Activated CD8-positive, alpha-beta memory T cell treated with anti-CD3 and anti-CD28 coated beads, Interleukin-2, amount 50 U/mL, for 24 hours (primary cell): ENCODE data around the gene HS3ST1.

Experiments used
- DNase-seq: peaks from one replicate; pipeline ENCODE4 v3.0.0-alpha.2; 2020; ENCODE audit errors: extremely low read depth

The HS3ST1 gene

GRCh38 chr4:11431111-11431510, 2.4 kb upstream of the HS3ST1 start:
- DNase-seq: no peak

- no peak for DNase-seq
Measured at GRCh38 chr4:11430536-11430935, 1.8 kb upstream of the HS3ST1 start.

- no peak for DNase-seq
Measured at GRCh38 chr4:11429699-11430045, 978 bp upstream of the HS3ST1 start.

GRCh38 chr4:11428899-11429698, 405 bp upstream of the HS3ST1 start:
- DNase-seq: no peak

- no peak for DNase-seq
Measured at GRCh38 chr4:11427121-11427996, 1.3 kb downstream of the HS3ST1 start.

GRCh38 chr4:11426731-11427120, 2.0 kb downstream of the HS3ST1 start:
- DNase-seq: no peak

GRCh38 chr4:11426003-11426402, 2.7 kb downstream of the HS3ST1 start:
- DNase-seq: no peak

GRCh38 chr4:11424856-11425255, 3.8 kb downstream of the HS3ST1 start:
- DNase-seq: no peak

- DNase-seq: no peak
Measured at GRCh38 chr4:11424000-11424399, 4.7 kb downstream of the HS3ST1 start.

GRCh38 chr4:11423465-11423864, 5.2 kb downstream of the HS3ST1 start:
- DNase-seq: no peak

- DNase-seq: no peak
Measured at GRCh38 chr4:11421116-11421515, 7.6 kb downstream of the HS3ST1 start.

- no peak for DNase-seq
Measured at GRCh38 chr4:11420327-11420726, 8.4 kb downstream of the HS3ST1 start.

GRCh38 chr4:11418610-11419009, 10.1 kb downstream of the HS3ST1 start:
- DNase-seq: no peak

GRCh38 chr4:11416767-11417113, 12.0 kb downstream of the HS3ST1 start:
- no peak for DNase-seq

- no peak for DNase-seq
Measured at GRCh38 chr4:11416071-11416766, 12.5 kb downstream of the HS3ST1 start.

- DNase-seq: no peak
Measured at GRCh38 chr4:11415409-11416070, 13.2 kb downstream of the HS3ST1 start.

- DNase-seq: no peak
Measured at GRCh38 chr4:11412211-11412610, 16.5 kb downstream of the HS3ST1 start.

- no peak for DNase-seq
Measured at GRCh38 chr4:11409632-11410031, 19.1 kb downstream of the HS3ST1 start.

GRCh38 chr4:11408233-11408967, 20.3 kb downstream of the HS3ST1 start:
- DNase-seq: no peak

- no peak for DNase-seq
Measured at GRCh38 chr4:11407551-11407950, 21.1 kb downstream of the HS3ST1 start.

GRCh38 chr4:11404431-11404830, 24.3 kb downstream of the HS3ST1 start:
- DNase-seq: no peak
